Neural cell (in vitro differentiated cells): ENCODE measurements around the gene TGFBI. TPM values are rescaled to one million over a fixed set of nuclear protein-coding genes. Genes with fewer than 3 reads are reported as not detected.

Source experiments
- H2AFZ ChIP-seq: fragments of 200-600, 300-800 bp; sonication (generic), shearing (Covaris generic); 2 replicates; pipeline ENCODE4 v1.6.0; 2014; ENCODE audit warnings: low read depth, mild to moderate bottlenecking, antibody characterized with exemption, low read length, moderate library complexity
- H3F3A ChIP-seq: fragments of 200-600 bp; shearing (Covaris generic); 2 replicates; pipeline ENCODE4 v1.6.1; 2016; ENCODE audit warnings: mild to moderate bottlenecking, moderate library complexity, mixed read lengths, antibody characterized with exemption, low read length; ENCODE audit not compliant: insufficient read depth, poor library complexity, severe bottlenecking
- H3K27ac ChIP-seq: fragments of 200-600, 300-800 bp; sonication (generic), shearing (Covaris generic); 2 replicates; pipeline ENCODE4 v1.5.1; 2014; ENCODE audit warnings: mild to moderate bottlenecking, low read length, moderate library complexity
- H3K27me3 ChIP-seq: fragments of 300-800, 200-600 bp; sonication (generic), shearing (Covaris generic); 2 replicates; pipeline ENCODE4 v1.6.0; 2014; ENCODE audit warnings: mild to moderate bottlenecking, low read depth, low read length, moderate library complexity; ENCODE audit not compliant: insufficient read depth
- H3K36me3 ChIP-seq: fragments of 300-800, 200-600 bp; sonication (generic), shearing (Covaris generic); 2 replicates; pipeline ENCODE4 v1.5.1; 2014; ENCODE audit warnings: mild to moderate bottlenecking, antibody characterized with exemption, low read length, moderate library complexity; ENCODE audit not compliant: insufficient read depth
- H3K4me2 ChIP-seq: fragments of 300-800, 200-600 bp; sonication (generic), shearing (Covaris generic); 2 replicates; pipeline ENCODE4 v1.6.0; 2014; ENCODE audit warnings: mild to moderate bottlenecking, low read length
- H3K4me3 ChIP-seq: fragments of 300-800, 200-600 bp; sonication (generic), shearing (Covaris generic); 2 replicates; pipeline ENCODE4 v1.5.1; 2014; ENCODE audit warnings: mild to moderate bottlenecking, low read length, moderate library complexity
- H3K79me2 ChIP-seq: fragments of 200-600 bp; shearing (Covaris generic); replicated peaks from 2 replicates; pipeline ENCODE4 v1.6.0; 2014; ENCODE audit warnings: mild to moderate bottlenecking, low read length, moderate library complexity; ENCODE audit not compliant: insufficient read depth
- H3K9ac ChIP-seq: fragments of 300-800, 200-600 bp; sonication (generic), shearing (Covaris generic); 2 replicates; pipeline ENCODE4 v1.6.1; 2016; ENCODE audit warnings: mild to moderate bottlenecking, low read length, mixed read lengths
- H3K9me2 ChIP-seq: fragments of 200-600 bp; shearing (Covaris generic); 2 replicates; pipeline ENCODE4 v1.6.1; 2016; ENCODE audit warnings: mild to moderate bottlenecking, low read length, mixed read lengths; ENCODE audit not compliant: insufficient read depth
- H3K9me3 ChIP-seq: fragments of 200-600, 300-800 bp; sonication (generic), shearing (Covaris generic); 2 replicates; pipeline ENCODE4 v1.6.1; 2016; ENCODE audit warnings: mild to moderate bottlenecking, mixed run types, low read length, moderate library complexity, mixed read lengths
- H4K20me1 ChIP-seq: fragments of 200-600 bp; shearing (Covaris generic); 2 replicates; pipeline ENCODE4 v1.6.1; 2016; ENCODE audit warnings: mild to moderate bottlenecking, mixed run types; ENCODE audit not compliant: insufficient read depth
- EP300 ChIP-seq: fragments of 450-650 bp; conservative IDR thresholded peaks from 2 replicates; pipeline ENCODE4 v1.6.1; 2014; ENCODE audit warnings: antibody characterized with exemption, mild to moderate bottlenecking, moderate library complexity; ENCODE audit not compliant: poor library complexity, severe bottlenecking
- EZH2 ChIP-seq: fragments of 200-600, 300-800 bp; shearing (Covaris generic), sonication (generic); IDR thresholded peaks from 2 replicates; pipeline ENCODE4 v1.6.1; 2014; ENCODE audit warnings: antibody characterized with exemption, low read length, borderline replicate concordance, mild to moderate bottlenecking; ENCODE audit not compliant: insufficient read depth, poor library complexity, severe bottlenecking
- MXI1 ChIP-seq: fragments of 450-650 bp; conservative IDR thresholded peaks from 2 replicates; pipeline ENCODE4 v1.6.1; 2014; ENCODE audit warnings: antibody characterized with exemption, mild to moderate bottlenecking; ENCODE audit not compliant: poor library complexity, severe bottlenecking
- POLR2AphosphoS5 ChIP-seq: IDR thresholded peaks from 2 replicates; pipeline ENCODE4 v1.6.1; 2012
- RAD21 ChIP-seq: fragments of 450-650 bp; conservative IDR thresholded peaks from 2 replicates; pipeline ENCODE4 v1.6.1; 2014; ENCODE audit warnings: antibody characterized with exemption, mild to moderate bottlenecking, moderate library complexity
- SMC3 ChIP-seq: fragments of 450-650 bp; conservative IDR thresholded peaks from 2 replicates; pipeline ENCODE4 v1.6.1; 2014; ENCODE audit warnings: antibody characterized with exemption, mild to moderate bottlenecking, moderate library complexity; ENCODE audit not compliant: poor library complexity
- TAF1 ChIP-seq: IDR thresholded peaks from 2 replicates; pipeline ENCODE4 v1.6.1; 2012; ENCODE audit warnings: low read depth
- polyA plus RNA-seq: library from polyadenylated mRNA; depleted of rRNA; stranded (reverse); fragments of >200 nt; gene quantifications from 2 replicates; pipeline ENCODE4 v1.2.3, GENCODE V29; 2014
- TF ChIP-seq, protein P1 (sequence below): fragments of 450-650 bp; IDR thresholded peaks from 2 replicates; pipeline ENCODE4 v1.5.1; 2014; ENCODE audit warnings: antibody characterized with exemption, mild to moderate bottlenecking, moderate library complexity; ENCODE audit not compliant: poor library complexity, severe bottlenecking
- TF ChIP-seq, protein P2 (sequence below): IDR thresholded peaks from 2 replicates; pipeline ENCODE4 v1.6.1; 2012; ENCODE audit warnings: borderline replicate concordance

Gene TGFBI
- polyA plus RNA-seq, 1 donor from 2014 or later = 0.71 TPM

DNA sequence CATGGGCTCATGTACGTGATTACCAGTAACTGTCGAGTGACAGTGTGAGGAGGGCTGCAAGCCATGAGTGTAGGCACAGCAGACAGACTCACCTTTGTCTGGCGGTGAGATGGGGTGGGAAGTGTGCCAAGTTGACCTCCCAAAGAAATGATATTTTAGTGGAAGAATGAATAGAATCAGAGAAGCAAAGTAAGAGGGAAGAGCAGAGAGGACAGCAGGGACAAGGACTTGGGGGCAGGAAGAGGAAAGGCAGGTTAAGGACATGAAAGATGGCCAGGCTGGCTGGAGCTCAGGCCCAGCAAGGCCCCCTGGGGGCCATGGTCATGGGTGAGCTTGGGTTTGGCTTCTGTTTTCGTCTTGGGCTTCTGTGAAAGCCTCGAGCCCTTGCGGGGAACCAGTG lies 20.2 kb downstream of the TGFBI start:
- TF ChIP-seq RAD21 (no peak), TAF1 (no peak), EP300 (no peak), POLR2AphosphoS5 (no peak), EZH2 (no peak), SMC3 (no peak), MXI1 (no peak)
- TF ChIP-seq, protein P1, sequence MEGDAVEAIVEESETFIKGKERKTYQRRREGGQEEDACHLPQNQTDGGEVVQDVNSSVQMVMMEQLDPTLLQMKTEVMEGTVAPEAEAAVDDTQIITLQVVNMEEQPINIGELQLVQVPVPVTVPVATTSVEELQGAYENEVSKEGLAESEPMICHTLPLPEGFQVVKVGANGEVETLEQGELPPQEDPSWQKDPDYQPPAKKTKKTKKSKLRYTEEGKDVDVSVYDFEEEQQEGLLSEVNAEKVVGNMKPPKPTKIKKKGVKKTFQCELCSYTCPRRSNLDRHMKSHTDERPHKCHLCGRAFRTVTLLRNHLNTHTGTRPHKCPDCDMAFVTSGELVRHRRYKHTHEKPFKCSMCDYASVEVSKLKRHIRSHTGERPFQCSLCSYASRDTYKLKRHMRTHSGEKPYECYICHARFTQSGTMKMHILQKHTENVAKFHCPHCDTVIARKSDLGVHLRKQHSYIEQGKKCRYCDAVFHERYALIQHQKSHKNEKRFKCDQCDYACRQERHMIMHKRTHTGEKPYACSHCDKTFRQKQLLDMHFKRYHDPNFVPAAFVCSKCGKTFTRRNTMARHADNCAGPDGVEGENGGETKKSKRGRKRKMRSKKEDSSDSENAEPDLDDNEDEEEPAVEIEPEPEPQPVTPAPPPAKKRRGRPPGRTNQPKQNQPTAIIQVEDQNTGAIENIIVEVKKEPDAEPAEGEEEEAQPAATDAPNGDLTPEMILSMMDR = no peak
- TF ChIP-seq, protein P2, sequence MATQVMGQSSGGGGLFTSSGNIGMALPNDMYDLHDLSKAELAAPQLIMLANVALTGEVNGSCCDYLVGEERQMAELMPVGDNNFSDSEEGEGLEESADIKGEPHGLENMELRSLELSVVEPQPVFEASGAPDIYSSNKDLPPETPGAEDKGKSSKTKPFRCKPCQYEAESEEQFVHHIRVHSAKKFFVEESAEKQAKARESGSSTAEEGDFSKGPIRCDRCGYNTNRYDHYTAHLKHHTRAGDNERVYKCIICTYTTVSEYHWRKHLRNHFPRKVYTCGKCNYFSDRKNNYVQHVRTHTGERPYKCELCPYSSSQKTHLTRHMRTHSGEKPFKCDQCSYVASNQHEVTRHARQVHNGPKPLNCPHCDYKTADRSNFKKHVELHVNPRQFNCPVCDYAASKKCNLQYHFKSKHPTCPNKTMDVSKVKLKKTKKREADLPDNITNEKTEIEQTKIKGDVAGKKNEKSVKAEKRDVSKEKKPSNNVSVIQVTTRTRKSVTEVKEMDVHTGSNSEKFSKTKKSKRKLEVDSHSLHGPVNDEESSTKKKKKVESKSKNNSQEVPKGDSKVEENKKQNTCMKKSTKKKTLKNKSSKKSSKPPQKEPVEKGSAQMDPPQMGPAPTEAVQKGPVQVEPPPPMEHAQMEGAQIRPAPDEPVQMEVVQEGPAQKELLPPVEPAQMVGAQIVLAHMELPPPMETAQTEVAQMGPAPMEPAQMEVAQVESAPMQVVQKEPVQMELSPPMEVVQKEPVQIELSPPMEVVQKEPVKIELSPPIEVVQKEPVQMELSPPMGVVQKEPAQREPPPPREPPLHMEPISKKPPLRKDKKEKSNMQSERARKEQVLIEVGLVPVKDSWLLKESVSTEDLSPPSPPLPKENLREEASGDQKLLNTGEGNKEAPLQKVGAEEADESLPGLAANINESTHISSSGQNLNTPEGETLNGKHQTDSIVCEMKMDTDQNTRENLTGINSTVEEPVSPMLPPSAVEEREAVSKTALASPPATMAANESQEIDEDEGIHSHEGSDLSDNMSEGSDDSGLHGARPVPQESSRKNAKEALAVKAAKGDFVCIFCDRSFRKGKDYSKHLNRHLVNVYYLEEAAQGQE = no peak
- Histone ChIP-seq H3K27ac (no peak overlapping the region), H3K9me3 (no peaks in the 10 kb centered on the region), H3K4me3 (no peak overlapping the region), H3K27me3 (no peaks in the 10 kb centered on the region), H4K20me1 (no peaks in the 10 kb centered on the region), H2AFZ (no peak overlapping the region), H3F3A (no peaks in the 10 kb centered on the region), H3K79me2 (no peaks in the 10 kb centered on the region), H3K4me2 (no peak overlapping the region), H3K9ac (no peak overlapping the region), H3K9me2 (no peaks in the 10 kb centered on the region), H3K36me3 (no peaks in the 10 kb centered on the region)

DNA sequence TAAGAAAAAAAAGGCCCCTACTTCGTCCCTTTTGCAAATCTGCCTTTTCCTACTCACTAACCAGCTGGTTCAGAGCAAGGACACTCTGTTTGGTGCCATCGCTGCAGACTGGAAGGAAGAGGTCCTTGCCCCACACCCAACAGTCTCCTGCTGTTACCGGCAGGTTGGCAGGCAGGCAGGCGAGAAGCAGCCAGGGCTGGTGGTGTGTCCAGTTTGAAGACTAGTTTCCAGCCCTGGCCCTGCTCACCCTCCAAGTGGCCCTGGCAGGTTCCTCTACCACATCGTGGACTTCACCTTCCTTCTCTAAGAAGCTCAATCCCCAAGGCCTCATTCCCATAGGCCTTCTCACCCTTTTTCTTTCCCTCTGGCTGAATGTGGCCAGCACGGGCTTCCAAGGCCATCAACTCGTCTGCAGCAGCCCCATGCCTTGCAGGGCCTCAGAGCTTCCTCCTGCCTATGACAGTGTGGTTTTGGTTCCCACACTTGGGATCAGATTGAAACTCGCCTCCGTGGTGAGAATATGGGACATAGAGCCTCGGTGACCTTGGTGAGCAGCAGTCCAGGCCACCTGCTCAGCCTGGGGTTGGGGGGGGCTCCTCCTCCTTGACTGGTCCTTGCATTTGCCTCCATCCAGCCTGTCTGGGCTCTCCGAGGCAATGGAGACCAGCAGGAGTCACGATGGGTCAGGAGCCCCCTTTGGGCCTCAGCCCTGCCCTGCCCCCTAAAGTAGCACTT lies 22.9 kb downstream of the TGFBI start:
- no peaks in the 10 kb centered on the region for H3K27me3 ChIP-seq
- no peaks in the 10 kb centered on the region for H3K9me2 ChIP-seq
- no peaks in the 10 kb centered on the region for H3F3A ChIP-seq
- no peak overlapping the region for H3K4me2 ChIP-seq
- H3K27ac ChIP-seq = no peak overlapping the region
- H3K4me3 ChIP-seq = no peak overlapping the region
- no peak for TF ChIP-seq MXI1
- TF ChIP-seq TAF1 = no peak
- no peak for TF ChIP-seq RAD21
- no peak for TF ChIP-seq EZH2
- no peak for TF ChIP-seq POLR2AphosphoS5
- TF ChIP-seq SMC3 = no peak
- TF ChIP-seq EP300 = no peak
- TF ChIP-seq, protein P1 = no peak
- TF ChIP-seq, protein P2 = no peak
- H3K9me3 ChIP-seq = no peaks in the 10 kb centered on the region
- no peak overlapping the region for H2AFZ ChIP-seq
- no peaks in the 10 kb centered on the region for H4K20me1 ChIP-seq
- H3K9ac ChIP-seq = no peak overlapping the region
- H3K36me3 ChIP-seq = no peaks in the 10 kb centered on the region
- H3K79me2 ChIP-seq = no peaks in the 10 kb centered on the region
